HCT116 (cell line): ENCODE data around the gene IFITM10. TPM values are rescaled to one million over a fixed set of nuclear protein-coding genes. Genes with fewer than 3 reads are reported as not detected.

Experiments
- ATAC-seq: fragments of 200-7000 bp; cut with Tn5 transposase; 2 replicates; pipeline ENCODE4 v1.9.1; 2020; ENCODE audit warnings: mild to moderate bottlenecking, moderate library complexity
- BruUV-seq: library from RNA; stranded (reverse); fragments of 400-500 nt; replicated peaks from 2 replicates; lab custom pipeline; 2021; lab: Mats Ljungman, UMichigan
- CTCF ChIA-PET: fragments of 300-600 bp; sonication (Branson Sonifier 250); formaldehyde crosslinking; loops from one replicate; lab custom pipeline; 2021; ENCODE audit warnings: antibody characterized with exemption; lab: Charles Lee
- POLR2A ChIA-PET: fragments of 300-600, 350-600 bp; sonication (Branson Sonifier 250); formaldehyde crosslinking; loops from one replicate; lab custom pipeline; 2021; ENCODE audit warnings: antibody characterized with exemption; lab: Charles Lee
- RAD21 ChIA-PET, 2 experiments: fragments of 300-600 bp; sonication (Branson Sonifier 250); formaldehyde crosslinking; loops; one replicate each; lab custom pipeline; 2023; ENCODE audit warnings: low total read pairs in 2 of 2; ENCODE audit not compliant: uncharacterized antibody in 2 of 2, unreplicated experiment in 2 of 2, low non-redundant PET in 1 of 2; lab: Charles Lee
- DNase-seq: peaks from one replicate; pipeline ENCODE4 v3.0.0-alpha.2; 2010; ENCODE audit warnings: low read depth, low spot score
- H2AFZ ChIP-seq: fragments of 200-600 bp; shearing (Covaris generic), sonication (generic); 2 replicates; pipeline ENCODE4 v1.6.1; 2017; ENCODE audit warnings: low read depth, mixed run types, mixed read lengths, antibody characterized with exemption, low read length; ENCODE audit not compliant: poor library complexity, severe bottlenecking
- H3K27ac ChIP-seq: 2 replicates; pipeline ENCODE4 v1.5.1; 2012; ENCODE audit warnings: low read depth, low read length
- H3K27me3 ChIP-seq: fragments of 200-600 bp; sonication (generic); 2 replicates; pipeline ENCODE4 v1.6.1; 2016; ENCODE audit warnings: mixed run types, low read length, mixed read lengths; ENCODE audit not compliant: insufficient read depth
- H3K36me3 ChIP-seq, 2 experiments: fragments of 200-500 bp in 1 of 2; fragments of 200-600 bp in 1 of 2; sonication (Bioruptor generic) in 1 of 2; sonication (generic) in 1 of 2; 2 replicates each; pipeline versions ENCODE4 v1.5.1 to v1.6.1; 2014 to 2016; ENCODE audit warnings: low read length in 2 of 2, inconsistent platforms in 1 of 2, mixed read lengths in 1 of 2, mixed run types in 1 of 2; ENCODE audit not compliant: insufficient read depth in 2 of 2, control insufficient read depth in 1 of 2
- H3K4me1 ChIP-seq, 2 experiments: fragments of 200-600 bp in 1 of 2; sonication (generic) in 1 of 2; 2 replicates each; pipeline versions ENCODE4 v1.5.1 to v1.6.1; 2012 to 2017; ENCODE audit warnings: low read length in 2 of 2, inconsistent platforms in 1 of 2, mild to moderate bottlenecking in 1 of 2, mixed read lengths in 1 of 2, mixed run types in 1 of 2, moderate library complexity in 1 of 2; ENCODE audit not compliant: insufficient read depth in 2 of 2, control insufficient read depth in 1 of 2
- H3K4me2 ChIP-seq: fragments of 200-600 bp; sonication (generic); 2 replicates; pipeline ENCODE4 v1.6.1; 2017; ENCODE audit warnings: mixed run types, low read length, mixed read lengths
- H3K4me3 ChIP-seq, 2 experiments: fragments of 200-600 bp in 1 of 2; sonication (generic) in 1 of 2; replicated peaks in 1 of 2; 2 replicates each; pipeline ENCODE4 v1.5.1; 2011 to 2016; ENCODE audit warnings: low read length in 2 of 2, control low read depth in 1 of 2, low read depth in 1 of 2, mild to moderate bottlenecking in 1 of 2, mixed read lengths in 1 of 2, mixed run types in 1 of 2
- H3K79me2 ChIP-seq: fragments of 200-600 bp; sonication (generic); 2 replicates; pipeline ENCODE4 v1.6.1; 2017; ENCODE audit warnings: mild to moderate bottlenecking, mixed run types, low read length, moderate library complexity, mixed read lengths; ENCODE audit not compliant: insufficient read depth
- H3K9ac ChIP-seq: fragments of 200-600 bp; sonication (generic); 2 replicates; pipeline ENCODE4 v1.6.1; 2016; ENCODE audit warnings: low read length, mixed read lengths
- H3K9me2 ChIP-seq: fragments of 200-600 bp; sonication (generic), shearing (Covaris generic); 2 replicates; pipeline ENCODE4 v1.6.1; 2017; ENCODE audit warnings: mixed run types, mild to moderate bottlenecking, moderate library complexity; ENCODE audit not compliant: insufficient read depth
- H3K9me3 ChIP-seq, 2 experiments: fragments of 200-500 bp in 1 of 2; fragments of 200-600 bp in 1 of 2; sonication (Bioruptor generic) in 1 of 2; sonication (generic) in 1 of 2; 2 replicates each; pipeline ENCODE4 v1.6.1; 2014 to 2017; ENCODE audit warnings: low read length in 2 of 2, mixed read lengths in 2 of 2, inconsistent platforms in 1 of 2, low read depth in 1 of 2, mild to moderate bottlenecking in 1 of 2, mixed run types in 1 of 2, moderate library complexity in 1 of 2; ENCODE audit not compliant: control insufficient read depth in 1 of 2, insufficient read depth in 1 of 2
- H4K20me1 ChIP-seq: fragments of 200-600 bp; sonication (generic), shearing (Covaris generic); 2 replicates; pipeline ENCODE4 v1.6.1; 2017; ENCODE audit warnings: mixed run types, mild to moderate bottlenecking, moderate library complexity; ENCODE audit not compliant: insufficient read depth
- CEBPB ChIP-seq: IDR thresholded peaks from 2 replicates; pipeline ENCODE4 v1.6.1; 2012; ENCODE audit warnings: low read depth
- CTCF ChIP-seq, 3 experiments: fragments of 200-600 bp in 1 of 3; sonication (generic) in 1 of 3; IDR thresholded peaks in 2 of 3; conservative IDR thresholded peaks in 1 of 3; 2 replicates each; pipeline ENCODE4 v1.5.1; 2012 to 2017; ENCODE audit warnings: low read depth in 2 of 3, low read length in 2 of 3, antibody characterized with exemption in 1 of 3, borderline replicate concordance in 1 of 3, control low read depth in 1 of 3, mild to moderate bottlenecking in 1 of 3, mixed read lengths in 1 of 3, mixed run types in 1 of 3, moderate library complexity in 1 of 3; ENCODE audit not compliant: insufficient read depth in 1 of 3
- EGR1 ChIP-seq: IDR thresholded peaks from 2 replicates; pipeline ENCODE4 v1.6.1; 2012; ENCODE audit warnings: low read depth
- EZH2 ChIP-seq: fragments of 200-600 bp; sonication (generic); IDR thresholded peaks from 2 replicates; pipeline ENCODE4 v1.6.1; 2017; ENCODE audit warnings: antibody characterized with exemption, mixed run types
- EZH2phosphoT487 ChIP-seq: fragments of 200-600 bp; IDR thresholded peaks from 2 replicates; pipeline ENCODE4 v1.6.1; 2018; ENCODE audit warnings: antibody characterized with exemption, borderline replicate concordance
- FOSL1 ChIP-seq: IDR thresholded peaks from 2 replicates; pipeline ENCODE4 v1.6.1; 2012; ENCODE audit warnings: low read depth
- JUND ChIP-seq: IDR thresholded peaks from 2 replicates; pipeline ENCODE4 v1.6.1; 2012
- MAX ChIP-seq: IDR thresholded peaks from 2 replicates; pipeline ENCODE4 v1.6.1; 2012
- POLR2A ChIP-seq: IDR thresholded peaks from 2 replicates; pipeline ENCODE4 v1.7.0; 2011; ENCODE audit warnings: borderline replicate concordance; ENCODE audit not compliant: insufficient read depth, insufficient read length; ENCODE audit errors: extremely low read depth
- REST ChIP-seq: IDR thresholded peaks from 2 replicates; pipeline ENCODE4 v1.6.1; 2012; ENCODE audit warnings: low read depth
- SIN3A ChIP-seq: IDR thresholded peaks from 2 replicates; pipeline ENCODE4 v1.6.1; 2012; ENCODE audit warnings: low read depth
- ZFX ChIP-seq: fragments of 450-650 bp; IDR thresholded peaks from 2 replicates; pipeline ENCODE4 v1.6.1; 2017
- intact Hi-C: fragments of 100-400 bp; cut with micrococcal nuclease; formaldehyde crosslinking; loops from 2 replicates; pipeline ENCODE4 v1.10.0; 2022
- total RNA-seq: library from RNA; stranded (reverse); gene quantifications from one replicate; pipeline ENCODE4 v1.2.1, GENCODE V29; 2021; ENCODE audit not compliant: unreplicated experiment

IFITM10 gene
- total RNA-seq, 1 experiment from 2014 or later: 1.9 TPM

- Histone ChIP-seq H3K4me1 (no peaks in the 10 kb centered on the region), H4K20me1 (no peaks in the 10 kb centered on the region), H3K4me3 (no peak overlapping the region), H3K9me2 (no peaks in the 10 kb centered on the region), H3K9ac (no peak overlapping the region), H3K79me2 (no peaks in the 10 kb centered on the region), H3K27me3 (no peaks in the 10 kb centered on the region), H3K4me2 (no peak overlapping the region), H3K9me3 (no peaks in the 10 kb centered on the region)
- intact Hi-C loops: loop anchor here (5.0 kb wide), 1 partner anchor 97 kb away; no protein-coding TSS in a partner anchor
- CTCF ChIA-PET: no interaction called here
- BruUV-seq: no TSS peak
- TF ChIP-seq EGR1 (no peak), SIN3A (no peak), REST (no peak), POLR2A (no peak), CTCF (IDR thresholded peaks at IDR 0.05 in 2 of 3, conservative IDR thresholded peaks at IDR 0.05 in 1 of 3; ENCODE audit: borderline replicate concordance in 1 of 3, insufficient read depth in 1 of 3, low read depth in 2 of 3, low read length in 2 of 3) (no peak), MAX (no peak), FOSL1 (no peak), EZH2phosphoT487 (no peak), ZFX (no peak), CEBPB (no peak), JUND (no peak), EZH2 (no peak)
- TF ChIP-seq, all 23 proteins: peak for 0
- no peaks in the 10 kb centered on the region for H3K36me3 ChIP-seq
- POLR2A ChIA-PET: no interaction called here
- H2AFZ ChIP-seq: no peak overlapping the region
- ATAC-seq (no peak), DNase-seq (no peak)
- RAD21 ChIA-PET: no interaction called here
- H3K27ac ChIP-seq: no peak overlapping the region
Observed at GRCh38 chr11:1714908-1715885, 35.2 kb downstream of the IFITM10 start.
